ENCODE measurements around the gene KRT7. TPM values are rescaled to one million over a fixed set of nuclear protein-coding genes. Genes with fewer than 3 reads are reported as not detected.
A peak's percentile ranks its signal among the peaks of the same experiment; 100 is the strongest.

Gene KRT7
- total and polyA plus RNA-seq, 2 donors (not counting 3 experiments of a cell fraction or from before 2014, with no cell fraction given): 120 to 293 TPM

GRCh38 chr12:52251367-52252051, 18.5 kb downstream of the KRT7 start:
- Histone ChIP-seq H3K4me3 (replicated peaks in 1 of 3; ENCODE audit: insufficient read depth in 1 of 3, low read depth in 1 of 3, low read length in 3 of 3) (no peak overlapping the region), H3K9ac (replicated peaks; ENCODE audit: extremely low read depth, insufficient read depth, low read length) (no peak overlapping the region), H3K9me1 (replicated peaks; ENCODE audit: control insufficient read depth, extremely low read depth, insufficient read depth, low read length) (no peaks in the 10 kb centered on the region), H3K27ac (ENCODE audit: insufficient read depth, low read depth, low read length) (no peak overlapping the region), H3K4me2 (ENCODE audit: insufficient read depth, low read length) (no peak overlapping the region), H3K79me2 (ENCODE audit: control insufficient read depth, insufficient read depth, low read length) (no peaks in the 10 kb centered on the region), H3K27me3 (ENCODE audit: control insufficient read depth in 2 of 2, insufficient read depth in 2 of 2, low read length in 2 of 2) (peaks cover 4 to 9% of the 10 kb centered on the region in 2 experiments), H3K36me3 (ENCODE audit: control insufficient read depth in 2 of 2, extremely low read depth in 1 of 2, insufficient read depth in 2 of 2, low read length in 2 of 2) (no peaks in the 10 kb centered on the region), H2AFZ (ENCODE audit: low read depth, low read length) (no peak overlapping the region), H3K4me1 (ENCODE audit: control insufficient read depth, extremely low read depth, insufficient read depth, low read length) (peaks cover 6% of the 10 kb centered on the region), H3K9me3 (replicated peaks; ENCODE audit: control insufficient read depth, insufficient read depth, low read length) (no peaks in the 10 kb centered on the region), H4K20me1 (replicated peaks; ENCODE audit: control insufficient read depth, extremely low read depth, insufficient read depth, low read length) (no peaks in the 10 kb centered on the region)
- POLR2A ChIA-PET: interaction anchor here (0.5 kb wide), 1 partner anchor 78 kb away, joined by 4 read pairs; no protein-coding TSS in a partner anchor
- peak; percentile 24 for FAIRE-seq
- dilution Hi-C loops (cut with MboI; ENCODE audit: extremely low pct_ligation_motif_present, low sequenced_read_pairs): no loop called here
- BruUV-seq (replicated peaks): no TSS peak
- intact Hi-C loops (cut with micrococcal nuclease): no loop called here
- CTCF ChIA-PET: interaction anchor here (1.0 to 1.9 kb wide), 6 partner anchors 13 to 619 kb away, joined by 3 to 8 read pairs (median 4); no protein-coding TSS in a partner anchor
- DNase-seq (ENCODE audit: low read depth, low spot score): no peak
- no peak for TF ChIP-seq GATA2 (IDR thresholded peaks at IDR 0.05; ENCODE audit: insufficient read depth, insufficient read length, low read depth, low read length)
- no peak for TF ChIP-seq JUN (IDR thresholded peaks at IDR 0.05; ENCODE audit: borderline replicate concordance, insufficient read depth, insufficient read length, low read depth)
- no peak for TF ChIP-seq MAX (IDR thresholded peaks at IDR 0.05; ENCODE audit: insufficient read depth, insufficient read length)
- no peak for TF ChIP-seq EZH2 (IDR thresholded peaks at IDR 0.05; ENCODE audit: borderline replicate concordance, low read depth, low read length, severe bottlenecking)
- no peak for TF ChIP-seq POLR2AphosphoS5 (IDR thresholded peaks at IDR 0.05; ENCODE audit: insufficient read depth, low read depth, low read length)
- TF ChIP-seq MYC (IDR thresholded peaks at IDR 0.05; ENCODE audit: low read depth, low read length): no peak
- TF ChIP-seq POLR2A (IDR thresholded peaks at IDR 0.05; ENCODE audit: low read depth, low read length): no peak
